Testis (tissue), 3 donors: Measurements from ENCODE around the gene FDXR. TPM values are rescaled to one million over a fixed set of nuclear protein-coding genes. Genes with fewer than 3 reads are reported as not detected.

Experiments used
- DNase-seq: peaks from one replicate; pipeline ENCODE4 v3.0.0-alpha.2; 2019
- H3K27ac ChIP-seq, 2 donors: fragments of 200-600 bp; sonication (generic); one replicate each; pipeline ENCODE4 v1.5.1; 2019
- H3K27me3 ChIP-seq: fragments of 200-600 bp; sonication (generic); one replicate; pipeline ENCODE4 v1.5.1; 2019
- H3K36me3 ChIP-seq: fragments of 200-600 bp; sonication (generic); one replicate; pipeline ENCODE4 v1.5.1; 2017; ENCODE audit warnings: low read depth; ENCODE audit errors: missing control alignments
- H3K4me1 ChIP-seq: fragments of 200-600 bp; sonication (generic); one replicate; pipeline ENCODE4 v1.5.1; 2019
- H3K4me3 ChIP-seq, 2 donors: fragments of 200-600 bp; sonication (generic); one replicate each; pipeline ENCODE4 v1.5.1; 2017 to 2019
- H3K9me3 ChIP-seq: fragments of 200-600 bp; sonication (generic); one replicate; pipeline ENCODE4 v1.5.1; 2017
- CTCF ChIP-seq, 3 experiments: fragments of 450-650 bp in 2 of 3; fragments of 200-600 bp in 1 of 3; sonication (generic) in 1 of 3; IDR thresholded peaks; one replicate each; pipeline ENCODE4 v1.5.1; 2016 to 2019; ENCODE audit warnings: antibody characterized with exemption in 3 of 3, mild to moderate bottlenecking in 2 of 3, moderate library complexity in 1 of 3
- POLR2A ChIP-seq: fragments of 450-650 bp; IDR thresholded peaks from one replicate; pipeline ENCODE4 v1.6.1; 2017; ENCODE audit warnings: antibody characterized with exemption, mild to moderate bottlenecking, moderate library complexity
- WGBS, 2 donors: methylation state at CpG; one replicate each; pipeline ENCODE4 v1.1.5; 2018; 5-methylcytosine and 5-hydroxymethylcytosine counted together
- intact Hi-C: fragments of 100-400 bp; cut with DNase I; formaldehyde crosslinking; loops from one replicate; pipeline ENCODE4 v1.15.1; 2023; ENCODE audit warnings: low total_unique reads
- polyA plus RNA-seq: library from polyadenylated mRNA; stranded (reverse); fragments of 350-450 nt; fragmentation: Illumina TruSeq; extraction: RNeasy Lipid Tissue Mini Kit (QIAGEN cat#74804); gene quantifications from one replicate; pipeline ENCODE4 v1.2.3, GENCODE V29; 2014; ENCODE audit warnings: low read depth, low replicate concordance; ENCODE audit not compliant: insufficient read depth
- total RNA-seq, 2 donors: library from RNA; depleted of rRNA; stranded (reverse); fragments of >200 nt; gene quantifications; one replicate each; pipeline ENCODE4 v1.2.3, GENCODE V29; 2016

FDXR gene
- total and polyA plus RNA-seq, 3 donors from 2014 or later = 97.1 to 216 (median 204) TPM

GRCh38 chr17:74853048-74853397, 19.8 kb downstream of the FDXR start:
- WGBS, 2 donors = 32 to 41% methylated on average over 5 to 9 of the region's 9 CpGs
- Histone ChIP-seq H3K4me1 (no peaks in the 10 kb centered on the region), H3K36me3 (no peaks in the 10 kb centered on the region), H3K27ac (no peak overlapping the region), H3K27me3 (no peaks in the 10 kb centered on the region), H3K9me3 (no peaks in the 10 kb centered on the region), H3K4me3 (peak overlapping the region; percentile 34 to 38)
- TF ChIP-seq POLR2A = no peak
- no peak for TF ChIP-seq CTCF (IDR thresholded peaks at IDR 0.05)
- intact Hi-C loops = no loop called here
- no peak for DNase-seq

DNA sequence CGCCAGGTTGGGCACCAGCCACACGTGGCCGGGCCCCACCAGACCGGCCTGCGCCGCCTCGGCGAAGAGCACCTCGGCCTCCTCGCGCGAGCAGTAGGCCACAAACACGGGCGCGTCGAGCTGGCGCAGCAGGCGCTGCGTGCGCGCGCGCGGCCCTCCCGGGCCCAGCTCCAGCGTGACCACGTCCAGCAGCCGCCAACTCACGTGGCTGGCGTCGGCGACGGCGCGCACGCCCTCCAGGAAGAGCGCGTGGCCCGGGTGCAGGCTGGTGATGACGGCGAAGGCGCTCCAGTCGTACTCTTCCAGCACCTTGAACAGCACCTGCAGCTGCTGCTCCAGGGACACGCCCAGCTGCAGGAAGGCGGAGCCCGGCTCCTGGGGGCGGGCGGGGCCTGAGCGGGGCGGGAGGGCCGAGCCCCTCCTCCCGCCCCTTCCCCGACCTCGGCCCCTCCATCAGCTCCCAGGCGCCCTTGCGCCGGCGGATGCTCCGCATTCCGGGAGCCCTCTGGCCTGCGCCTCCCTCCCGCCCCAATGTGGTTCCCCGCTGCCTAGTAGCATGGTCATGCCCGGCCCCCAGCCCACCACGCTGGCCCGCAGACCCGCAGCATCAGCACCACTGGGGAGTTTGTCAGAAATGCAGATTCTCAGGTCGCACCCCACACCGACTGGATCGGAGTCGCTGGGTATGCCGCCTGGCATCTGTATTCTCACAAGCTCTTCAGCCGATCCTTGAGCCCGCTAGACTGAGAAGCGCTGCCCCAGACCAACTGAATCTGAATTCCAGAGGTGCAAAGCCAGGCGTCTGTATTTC, 20.4 kb downstream of the FDXR start:
- no peaks in the 10 kb centered on the region for H3K36me3 ChIP-seq
- peak overlapping the region; percentile 34 to 38 for H3K4me3 ChIP-seq
- no peak overlapping the region for H3K27ac ChIP-seq
- no peaks in the 10 kb centered on the region for H3K27me3 ChIP-seq
- WGBS, 2 donors = 35% methylated on average over 62 of the region's 76 CpGs; no CpG with 5 or more reads in 1 of the 2 donors
- intact Hi-C loops = no loop called here
- H3K9me3 ChIP-seq = no peaks in the 10 kb centered on the region
- TF ChIP-seq POLR2A (no peak), CTCF (IDR thresholded peaks at IDR 0.05) (no peak)
- no peak for DNase-seq
- no peaks in the 10 kb centered on the region for H3K4me1 ChIP-seq

GRCh38 chr17:74851612-74852236, 21.1 kb downstream of the FDXR start:
- Histone ChIP-seq H3K27me3 (no peaks in the 10 kb centered on the region), H3K4me1 (no peaks in the 10 kb centered on the region), H3K9me3 (no peaks in the 10 kb centered on the region), H3K27ac (no peak overlapping the region), H3K36me3 (no peaks in the 10 kb centered on the region), H3K4me3 (peak overlapping the region; percentile 34 to 38)
- no peak for DNase-seq
- intact Hi-C loops = no loop called here
- TF ChIP-seq CTCF (IDR thresholded peaks at IDR 0.05) (no peak), POLR2A (no peak)
- WGBS, 2 donors = 61 to 71% methylated on average over 8 to 11 of the region's 29 CpGs

DNA sequence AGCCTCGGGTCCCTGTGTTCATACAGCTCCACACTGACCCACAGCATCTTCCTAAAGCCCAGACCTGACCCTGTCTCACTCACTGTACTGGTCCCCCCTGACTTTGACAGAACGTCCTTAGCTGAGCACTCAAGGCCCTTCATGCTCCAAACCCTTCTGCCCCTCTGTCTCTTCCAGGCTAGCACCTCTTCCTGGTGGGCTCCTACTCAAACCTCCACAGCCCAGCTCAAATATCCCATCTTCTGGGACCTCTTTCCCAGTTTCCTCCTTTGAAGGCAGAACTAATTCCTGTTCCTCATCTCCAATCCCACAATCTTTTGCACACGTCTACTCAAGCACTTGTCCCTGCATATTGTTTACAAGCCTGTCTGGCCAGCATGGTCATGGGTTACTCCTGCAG, 21.9 kb downstream of the FDXR start:
- Histone ChIP-seq H3K36me3 (no peaks in the 10 kb centered on the region), H3K27ac (no peak overlapping the region), H3K4me1 (no peaks in the 10 kb centered on the region), H3K4me3 (no peak overlapping the region), H3K27me3 (no peaks in the 10 kb centered on the region), H3K9me3 (no peaks in the 10 kb centered on the region)
- WGBS, 2 donors = 67 to 73% methylated on average over 3 of the region's 3 CpGs
- TF ChIP-seq POLR2A (no peak), CTCF (IDR thresholded peaks at IDR 0.05) (no peak)
- intact Hi-C loops = no loop called here
- no peak for DNase-seq
